Measurements from ENCODE around the gene ETFDH. TPM values are rescaled to one million over a fixed set of nuclear protein-coding genes. Genes with fewer than 3 reads are reported as not detected.

The ETFDH gene
- total RNA-seq, 1 donor from 2014 or later = 11.5 TPM

- Mint-ChIP-seq H3K27me3 (ENCODE audit: unreplicated experiment) (peaks cover 1% of the 10 kb centered on the region), H3K27ac (ENCODE audit: unreplicated experiment) (no peak overlapping the region), H3K4me3 (ENCODE audit: unreplicated experiment) (no peak overlapping the region), H3K36me3 (ENCODE audit: unreplicated experiment) (peaks cover 15% of the 10 kb centered on the region), H3K4me1 (ENCODE audit: low read depth, unreplicated experiment) (no peaks in the 10 kb centered on the region), H3K9me3 (ENCODE audit: unreplicated experiment) (peaks cover 3% of the 10 kb centered on the region)
- no peak for TF ChIP-seq CTCF (IDR thresholded peaks at IDR 0.05; ENCODE audit: partially characterized antibody, unreplicated experiment)
- DNase-seq = no peak
Observed at GRCh38 chr4:158758703-158759102, 86.6 kb downstream of the ETFDH start.

Other genes with a start within 250 kb of the ETFDH start
- not detected for gene RXFP1, start 150.4 kb upstream of the ETFDH start, total RNA-seq (ENCODE audit: unreplicated experiment)
- 18.5 TPM for gene C4orf46, start 409 bp upstream of the ETFDH start, total RNA-seq (ENCODE audit: unreplicated experiment)
- gene PPID, start 51.1 kb downstream of the ETFDH start, total RNA-seq (ENCODE audit: unreplicated experiment) = 22.1 TPM
- gene FNIP2, start 96.7 kb downstream of the ETFDH start, total RNA-seq (ENCODE audit: unreplicated experiment) = 53.2 TPM